Measurements from ENCODE around the gene TTC13.
"Not testable (repeated sequence)": the region's sequence is repeated elsewhere in the genome, so short reads cannot be mapped to it uniquely, and the experiment has no call there.

The TTC13 gene

GRCh38 chr1:230992100-230992774, 13.6 kb upstream of the TTC13 start:
- no peak for DNase-seq
- no peaks in the 10 kb centered on the region for H3K4me1 ChIP-seq (ENCODE audit: control extremely low read depth in 1 of 4, control insufficient read depth in 4 of 4, insufficient read depth in 4 of 4, low read length in 3 of 4)
- no peaks in the 10 kb centered on the region for H3K9me3 ChIP-seq (ENCODE audit: control extremely low read depth in 1 of 5, control insufficient read depth in 4 of 5, insufficient read depth in 2 of 5, low read depth in 1 of 5, low read length in 4 of 5)
- H3K27me3 ChIP-seq (replicated peaks in 2 of 5; ENCODE audit: control insufficient read depth in 4 of 5, insufficient read depth in 5 of 5, low read length in 4 of 5) = no peaks in the 10 kb centered on the region
- no peak overlapping the region for H3K27ac ChIP-seq (ENCODE audit: insufficient read depth in 1 of 2, low read depth in 1 of 2, low read length in 2 of 2, poor library complexity in 1 of 2, severe bottlenecking in 2 of 2)
- ChIA-PET CTCF (no interaction called here), POLR2A (no interaction called here)
- H3K36me3 ChIP-seq (ENCODE audit: control insufficient read depth in 4 of 4, insufficient read depth in 4 of 4, low read length in 3 of 4) = peaks cover 17 to 42% (median 30%) of the 10 kb centered on the region in 4 experiments
- WGBS (ENCODE audit: insufficient coverage) = 98% methylated on average over 4 of the region's 7 CpGs
- H3K4me3 ChIP-seq (ENCODE audit: control insufficient read depth in 1 of 7, extremely low read depth in 1 of 7, insufficient read depth in 4 of 7, low read depth in 2 of 7, low read length in 6 of 7) = no peak overlapping the region

DNA sequence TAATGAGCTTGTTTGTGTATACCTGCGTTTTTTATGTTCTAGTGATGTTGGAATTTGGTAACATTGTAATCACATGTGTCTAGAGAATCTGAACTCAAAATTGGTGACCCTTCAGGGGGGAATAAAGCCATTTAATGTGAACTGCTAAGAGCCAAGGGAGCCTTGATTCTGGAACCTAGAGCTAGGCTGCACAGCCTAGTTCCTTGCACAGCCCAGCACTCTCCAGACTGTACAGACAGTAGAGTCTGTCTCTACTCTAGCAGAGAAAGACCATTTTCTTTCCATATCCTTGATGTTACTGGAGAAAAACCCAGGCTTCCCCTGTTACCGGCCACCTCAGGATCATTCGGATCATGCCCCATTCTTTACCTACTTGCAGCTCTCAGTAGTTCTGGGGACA, 8.8 kb upstream of the TTC13 start:
- Histone ChIP-seq H3K27ac (ENCODE audit: insufficient read depth in 1 of 2, low read depth in 1 of 2, low read length in 2 of 2, poor library complexity in 1 of 2, severe bottlenecking in 2 of 2) (no peak overlapping the region), H3K4me1 (ENCODE audit: control extremely low read depth in 1 of 4, control insufficient read depth in 4 of 4, insufficient read depth in 4 of 4, low read length in 3 of 4) (no peaks in the 10 kb centered on the region), H3K4me3 (ENCODE audit: control insufficient read depth in 1 of 7, extremely low read depth in 1 of 7, insufficient read depth in 4 of 7, low read depth in 2 of 7, low read length in 6 of 7) (no peak overlapping the region), H3K27me3 (replicated peaks in 2 of 5; ENCODE audit: control insufficient read depth in 4 of 5, insufficient read depth in 5 of 5, low read length in 4 of 5) (no peaks in the 10 kb centered on the region), H3K9me3 (ENCODE audit: control extremely low read depth in 1 of 5, control insufficient read depth in 4 of 5, insufficient read depth in 2 of 5, low read depth in 1 of 5, low read length in 4 of 5) (no peaks in the 10 kb centered on the region), H3K36me3 (ENCODE audit: control insufficient read depth in 4 of 4, insufficient read depth in 4 of 4, low read length in 3 of 4) (peaks cover 12 to 36% (median 25%) of the 10 kb centered on the region in 4 experiments)
- no peak for DNase-seq
- 100% methylated on average over 3 of the region's 3 CpGs for WGBS (ENCODE audit: insufficient coverage)
- POLR2A ChIA-PET = no interaction called here
- CTCF ChIA-PET = no interaction called here

DNA sequence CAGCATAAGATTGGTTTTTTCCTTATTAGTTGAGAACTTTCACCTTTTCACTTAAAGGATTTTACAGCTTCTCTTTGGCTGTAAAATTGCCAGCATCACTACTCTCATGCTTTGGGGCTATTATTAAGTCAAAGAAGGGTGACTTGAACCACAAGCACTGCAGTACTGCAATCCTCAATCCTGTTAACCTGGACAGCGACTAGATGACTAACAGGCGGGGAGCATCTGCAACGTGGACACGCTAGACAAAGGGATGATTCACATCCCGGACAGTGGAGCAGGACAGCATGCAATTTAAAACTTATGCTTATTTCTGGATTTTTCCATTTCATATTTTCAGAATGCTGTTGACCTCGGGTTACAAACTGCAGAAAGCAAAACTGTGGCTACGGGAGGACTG, 8.3 kb upstream of the TTC13 start:
- no peak overlapping the region for H3K4me3 ChIP-seq (ENCODE audit: control insufficient read depth in 1 of 7, extremely low read depth in 1 of 7, insufficient read depth in 4 of 7, low read depth in 2 of 7, low read length in 6 of 7)
- no peaks in the 10 kb centered on the region for H3K9me3 ChIP-seq (ENCODE audit: control extremely low read depth in 1 of 5, control insufficient read depth in 4 of 5, insufficient read depth in 2 of 5, low read depth in 1 of 5, low read length in 4 of 5)
- no peaks in the 10 kb centered on the region for H3K4me1 ChIP-seq (ENCODE audit: control extremely low read depth in 1 of 4, control insufficient read depth in 4 of 4, insufficient read depth in 4 of 4, low read length in 3 of 4)
- DNase-seq = no peak
- H3K27ac ChIP-seq (ENCODE audit: insufficient read depth in 1 of 2, low read depth in 1 of 2, low read length in 2 of 2, poor library complexity in 1 of 2, severe bottlenecking in 2 of 2) = no peak overlapping the region
- no peaks in the 10 kb centered on the region for H3K27me3 ChIP-seq (replicated peaks in 2 of 5; ENCODE audit: control insufficient read depth in 4 of 5, insufficient read depth in 5 of 5, low read length in 4 of 5)
- peaks cover 7 to 31% (median 21%) of the 10 kb centered on the region in 4 experiments for H3K36me3 ChIP-seq (ENCODE audit: control insufficient read depth in 4 of 4, insufficient read depth in 4 of 4, low read length in 3 of 4)
- POLR2A ChIA-PET = no interaction called here
- CTCF ChIA-PET = no interaction called here
- whole genome bisulfite sequencing (ENCODE audit: insufficient coverage) = 98% methylated on average over 7 of the region's 7 CpGs

- no peak overlapping the region for H3K4me3 ChIP-seq (ENCODE audit: control insufficient read depth in 1 of 7, extremely low read depth in 1 of 7, insufficient read depth in 4 of 7, low read depth in 2 of 7, low read length in 6 of 7)
- H3K9me3 ChIP-seq (ENCODE audit: control extremely low read depth in 1 of 5, control insufficient read depth in 4 of 5, insufficient read depth in 2 of 5, low read depth in 1 of 5, low read length in 4 of 5) = no peaks in the 10 kb centered on the region
- no peak for DNase-seq
- peaks cover 2 to 29% (median 11%) of the 10 kb centered on the region in 4 experiments for H3K36me3 ChIP-seq (ENCODE audit: control insufficient read depth in 4 of 4, insufficient read depth in 4 of 4, low read length in 3 of 4)
- peak overlapping the region in 1 of 2 experiments; percentile 30 for H3K27ac ChIP-seq (ENCODE audit: insufficient read depth in 1 of 2, low read depth in 1 of 2, low read length in 2 of 2, poor library complexity in 1 of 2, severe bottlenecking in 2 of 2)
- no peaks in the 10 kb centered on the region for H3K27me3 ChIP-seq (replicated peaks in 2 of 5; ENCODE audit: control insufficient read depth in 4 of 5, insufficient read depth in 5 of 5, low read length in 4 of 5)
- CTCF ChIA-PET = no interaction called here
- WGBS (ENCODE audit: insufficient coverage) = 97% methylated on average over 4 of the region's 6 CpGs
- POLR2A ChIA-PET = no interaction called here
- H3K4me1 ChIP-seq (ENCODE audit: control extremely low read depth in 1 of 4, control insufficient read depth in 4 of 4, insufficient read depth in 4 of 4, low read length in 3 of 4) = peaks cover 0 to 3% (median 0%) of the 10 kb centered on the region in 4 experiments
Measured at GRCh38 chr1:230985711-230986110, 7.0 kb upstream of the TTC13 start.

DNA sequence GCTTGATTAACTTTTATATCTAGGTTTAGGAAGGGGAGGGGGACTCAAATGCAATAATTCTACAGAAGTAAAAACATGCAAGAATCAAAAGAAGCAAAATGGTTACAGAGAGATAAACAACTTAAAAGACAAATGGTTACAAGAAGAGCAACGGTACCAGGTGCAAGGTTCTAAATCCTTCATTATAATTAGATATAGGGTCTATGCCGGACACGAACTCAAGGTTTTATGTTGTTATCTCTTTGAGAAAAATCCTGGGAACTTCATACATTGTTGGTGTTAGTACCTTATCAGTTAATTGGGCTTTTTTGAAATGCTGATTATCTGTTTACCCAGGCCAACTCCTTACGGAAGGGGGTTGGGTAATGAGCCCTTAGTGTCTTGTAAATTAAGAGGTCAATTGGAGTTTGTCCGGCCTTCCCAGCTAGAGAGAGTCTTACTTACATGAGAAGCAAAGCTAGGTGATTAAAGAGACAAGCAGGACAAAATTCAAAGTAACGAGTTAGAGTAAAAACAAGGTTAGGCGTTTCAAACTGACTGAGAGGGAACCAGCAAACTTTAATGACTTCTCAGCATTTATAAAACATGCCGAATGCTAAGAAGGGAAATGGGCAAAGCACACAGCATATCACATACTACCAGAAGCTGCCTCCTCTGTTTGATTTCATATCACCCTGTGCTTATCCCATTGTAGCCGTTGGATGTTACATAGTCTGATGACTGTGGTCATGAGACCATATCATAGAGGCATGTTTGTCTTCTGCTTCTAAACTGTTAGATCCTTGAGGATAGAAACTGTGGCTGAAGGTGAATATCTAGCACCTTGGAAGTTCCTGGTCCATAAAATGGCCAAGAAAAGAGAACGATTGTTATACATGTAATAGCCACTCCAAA, 6.2 kb upstream of the TTC13 start:
- H3K27ac ChIP-seq (ENCODE audit: insufficient read depth in 1 of 2, low read depth in 1 of 2, low read length in 2 of 2, poor library complexity in 1 of 2, severe bottlenecking in 2 of 2) = peak overlapping the region in 1 of 2 experiments; percentile 30
- CTCF ChIA-PET; H3K27me3 ChIP-seq (replicated peaks in 2 of 5; ENCODE audit: control insufficient read depth in 4 of 5, insufficient read depth in 5 of 5, low read length in 4 of 5); H3K9me3 ChIP-seq (ENCODE audit: control extremely low read depth in 1 of 5, control insufficient read depth in 4 of 5, insufficient read depth in 2 of 5, low read depth in 1 of 5, low read length in 4 of 5); POLR2A ChIA-PET; H3K4me3 ChIP-seq (ENCODE audit: control insufficient read depth in 1 of 7, extremely low read depth in 1 of 7, insufficient read depth in 4 of 7, low read depth in 2 of 7, low read length in 6 of 7): not testable (repeated sequence)
- peak in 1 of 3 donors; percentile 32 for DNase-seq
- peaks cover 0 to 11% (median 2%) of the 10 kb centered on the region in 4 experiments for H3K4me1 ChIP-seq (ENCODE audit: control extremely low read depth in 1 of 4, control insufficient read depth in 4 of 4, insufficient read depth in 4 of 4, low read length in 3 of 4)
- 96% methylated on average over 2 of the region's 10 CpGs for WGBS (ENCODE audit: insufficient coverage)
- peaks cover 2 to 25% (median 9%) of the 10 kb centered on the region in 4 experiments for H3K36me3 ChIP-seq (ENCODE audit: control insufficient read depth in 4 of 4, insufficient read depth in 4 of 4, low read length in 3 of 4)

DNA sequence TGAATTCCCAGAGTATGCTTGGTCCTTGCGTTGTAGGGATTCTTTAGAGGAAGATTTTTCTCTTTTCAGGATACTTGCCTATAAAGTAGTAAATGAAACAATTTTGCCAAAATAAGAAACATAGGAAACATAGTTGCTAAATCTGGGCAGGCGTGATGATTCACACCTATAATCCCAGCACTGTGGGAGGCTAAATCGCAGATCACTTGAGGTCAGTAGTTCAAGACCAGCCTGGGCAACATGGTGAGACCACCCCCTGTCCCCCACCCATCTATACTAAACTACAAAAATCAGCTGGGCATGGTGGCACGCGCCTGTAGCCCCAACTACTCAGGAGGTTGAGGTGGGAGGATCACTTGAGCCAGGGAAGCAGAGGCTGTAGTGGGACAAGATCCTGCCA, 5.2 kb upstream of the TTC13 start:
- no peak for DNase-seq
- Histone ChIP-seq H3K4me1 (ENCODE audit: control extremely low read depth in 1 of 4, control insufficient read depth in 4 of 4, insufficient read depth in 4 of 4, low read length in 3 of 4) (peaks cover 3 to 15% (median 9%) of the 10 kb centered on the region in 4 experiments), H3K27me3 (replicated peaks in 2 of 5; ENCODE audit: control insufficient read depth in 4 of 5, insufficient read depth in 5 of 5, low read length in 4 of 5) (no peaks in the 10 kb centered on the region), H3K4me3 (ENCODE audit: control insufficient read depth in 1 of 7, extremely low read depth in 1 of 7, insufficient read depth in 4 of 7, low read depth in 2 of 7, low read length in 6 of 7) (no peak overlapping the region), H3K36me3 (ENCODE audit: control insufficient read depth in 4 of 4, insufficient read depth in 4 of 4, low read length in 3 of 4) (peaks cover 0 to 19% (median 7%) of the 10 kb centered on the region in 4 experiments), H3K27ac (ENCODE audit: insufficient read depth in 1 of 2, low read depth in 1 of 2, low read length in 2 of 2, poor library complexity in 1 of 2, severe bottlenecking in 2 of 2) (no peak overlapping the region), H3K9me3 (ENCODE audit: control extremely low read depth in 1 of 5, control insufficient read depth in 4 of 5, insufficient read depth in 2 of 5, low read depth in 1 of 5, low read length in 4 of 5) (no peaks in the 10 kb centered on the region)
- 97% methylated on average over 5 of the region's 5 CpGs for WGBS (ENCODE audit: insufficient coverage)
- ChIA-PET POLR2A (interaction anchor here (0.6 kb wide), 1 partner anchor 15 kb away, joined by 3 read pairs; no protein-coding TSS in a partner anchor), CTCF (no interaction called here)

- CTCF ChIA-PET = no interaction called here
Measured at GRCh38 chr1:230982696-230983095, 4.0 kb upstream of the TTC13 start.

More at GRCh38 chr1:230982696-230983095, 4.0 kb upstream of the TTC13 start:
- Histone ChIP-seq H3K27me3 (replicated peaks in 2 of 5; ENCODE audit: control insufficient read depth in 4 of 5, insufficient read depth in 5 of 5, low read length in 4 of 5) (no peaks in the 10 kb centered on the region), H3K9me3 (ENCODE audit: control extremely low read depth in 1 of 5, control insufficient read depth in 4 of 5, insufficient read depth in 2 of 5, low read depth in 1 of 5, low read length in 4 of 5) (no peaks in the 10 kb centered on the region), H3K4me3 (ENCODE audit: control insufficient read depth in 1 of 7, extremely low read depth in 1 of 7, insufficient read depth in 4 of 7, low read depth in 2 of 7, low read length in 6 of 7) (no peak overlapping the region), H3K4me1 (ENCODE audit: control extremely low read depth in 1 of 4, control insufficient read depth in 4 of 4, insufficient read depth in 4 of 4, low read length in 3 of 4) (peaks cover 4 to 20% (median 14%) of the 10 kb centered on the region in 4 experiments), H3K36me3 (ENCODE audit: control insufficient read depth in 4 of 4, insufficient read depth in 4 of 4, low read length in 3 of 4) (peaks cover 0 to 19% (median 7%) of the 10 kb centered on the region in 4 experiments), H3K27ac (ENCODE audit: insufficient read depth in 1 of 2, low read depth in 1 of 2, low read length in 2 of 2, poor library complexity in 1 of 2, severe bottlenecking in 2 of 2) (no peak overlapping the region)
- POLR2A ChIA-PET = no interaction called here
- 94% methylated on average over 3 of the region's 4 CpGs for WGBS (ENCODE audit: insufficient coverage)
- DNase-seq = no peak

Data from common myeloid progenitor, CD34-positive (primary cell).